ENCODE measurements around the gene GNG10. TPM values are rescaled to one million over a fixed set of nuclear protein-coding genes. Genes with fewer than 3 reads are reported as not detected.

Gene GNG10
- total and polyA plus RNA-seq, 2 of the 4 experiments (the other 2 are of a cell fraction), result 48.8 to 72.7 TPM

- Histone ChIP-seq H2BK120ac (ENCODE audit: low read depth, low read length) (no peak overlapping the region), H2BK5ac (ENCODE audit: low read depth, low read length, poor library complexity, severe bottlenecking) (no peak overlapping the region), H3K9me3 (ENCODE audit: control insufficient read depth, insufficient read depth, low read length) (no peaks in the 10 kb centered on the region), H3K9ac (ENCODE audit: low read depth, low read length) (no peak overlapping the region), H4K20me1 (ENCODE audit: insufficient read depth, low read length) (peaks cover 18% of the 10 kb centered on the region), H2AK9ac (replicated peaks; ENCODE audit: low read depth, low read length, poor library complexity) (no peak overlapping the region), H3K56ac (ENCODE audit: extremely low read depth, insufficient read depth, low read length) (no peak overlapping the region), H3K36me3 (ENCODE audit: control insufficient read depth, insufficient read depth, low read length) (peaks cover 8% of the 10 kb centered on the region), H3K4me3 (ENCODE audit: insufficient read depth, low read depth, low read length) (no peak overlapping the region), H2BK20ac (ENCODE audit: low read depth, low read length) (no peak overlapping the region), H3K27ac (ENCODE audit: insufficient read depth, low read length) (no peak overlapping the region), H3K9me1 (ENCODE audit: insufficient read depth, low read length) (peaks cover 5% of the 10 kb centered on the region), H4K8ac (ENCODE audit: low read depth in 2 of 2, low read length in 2 of 2) (no peak overlapping the region), H3K14ac (replicated peaks; ENCODE audit: low read depth, low read length) (no peak overlapping the region), H2AFZ (replicated peaks; ENCODE audit: low read length, poor library complexity) (no peak overlapping the region), H2BK15ac (ENCODE audit: low read depth, low read length) (no peak overlapping the region), H3K4me1 (ENCODE audit: control insufficient read depth, insufficient read depth, low read length) (peaks cover 7% of the 10 kb centered on the region), H3K4ac (ENCODE audit: low read depth, low read length) (no peak overlapping the region), H4K91ac (ENCODE audit: insufficient read depth, low read depth, low read length) (no peak overlapping the region), H3K27me3 (ENCODE audit: control insufficient read depth, insufficient read depth, low read length) (no peaks in the 10 kb centered on the region), H3K23ac (ENCODE audit: low read depth, low read length) (no peak overlapping the region), H3K4me2 (ENCODE audit: low read depth, low read length) (no peak overlapping the region), H3K79me1 (ENCODE audit: low read depth in 1 of 2, low read length in 2 of 2) (peaks cover 8 to 20% of the 10 kb centered on the region in 2 experiments; a peak in 2 of 4 replicates), H2AK5ac (ENCODE audit: low read depth, low read length) (no peak overlapping the region), H3K18ac (ENCODE audit: low read depth, low read length) (no peak overlapping the region), H4K5ac (ENCODE audit: low read depth, low read length) (no peak overlapping the region)
- no peak for DNase-seq
- intact Hi-C loops (cut with micrococcal nuclease), result no loop called here
- no CpG with 5 or more reads among the region's 8 CpGs for WGBS, 2 experiments (ENCODE audit: extremely low coverage in 2 of 2, insufficient read length in 1 of 2)
- in situ Hi-C loops (cut with MboI; ENCODE audit: low sequenced_read_pairs), result no loop called here
- TF ChIP-seq FOS (IDR thresholded peaks at IDR 0.05; ENCODE audit: low read depth, low read length), result no peak
- TF ChIP-seq USF2 (IDR thresholded peaks at IDR 0.05; ENCODE audit: low read depth, low read length), result no peak
- TF ChIP-seq MXI1 (IDR thresholded peaks at IDR 0.05; ENCODE audit: borderline replicate concordance, low read depth, low read length), result no peak
- TF ChIP-seq ELK1 (IDR thresholded peaks at IDR 0.05; ENCODE audit: borderline replicate concordance, low read depth, low read length), result no peak
- TF ChIP-seq RAD21 (IDR thresholded peaks at IDR 0.05; ENCODE audit: low read length), result no peak
- TF ChIP-seq RCOR1 (IDR thresholded peaks at IDR 0.05; ENCODE audit: insufficient replicate concordance, low read length), result no peak
- no peak for TF ChIP-seq CHD1 (IDR thresholded peaks at IDR 0.05; ENCODE audit: low read depth, low read length)
- TF ChIP-seq MAFK (IDR thresholded peaks at IDR 0.05; ENCODE audit: low read depth, low read length), result no peak
- no peak for TF ChIP-seq SMC3 (IDR thresholded peaks at IDR 0.05; ENCODE audit: low read depth, low read length)
- no peak for TF ChIP-seq NFE2L2 (IDR thresholded peaks at IDR 0.05; ENCODE audit: low read depth, low read length)
- TF ChIP-seq CEBPB (IDR thresholded peaks at IDR 0.05; ENCODE audit: low read depth, low read length), result no peak
- TF ChIP-seq POLR2A (IDR thresholded peaks at IDR 0.05; ENCODE audit: low read depth, low read length), result no peak
- TF ChIP-seq BHLHE40 (IDR thresholded peaks at IDR 0.05; ENCODE audit: low read depth, low read length), result no peak
- no peak for TF ChIP-seq MAZ (IDR thresholded peaks at IDR 0.05; ENCODE audit: borderline replicate concordance, low read depth, low read length)
- no peak for TF ChIP-seq RFX5 (IDR thresholded peaks at IDR 0.05; ENCODE audit: low read depth, low read length)
- TF ChIP-seq CTCF (conservative IDR thresholded peaks at IDR 0.05; ENCODE audit: low read depth, low read length), result no peak
- BruUV-seq (replicated peaks), result no TSS peak
- ChIA-PET POLR2A (ENCODE audit: unreplicated experiment) (no interaction called here), CTCF (no interaction called here)
- ATAC-seq (ENCODE audit: low read depth), result no peak
- dilution Hi-C loops (cut with HindIII; ENCODE audit: low sequenced_read_pairs, unreplicated experiment), result no loop called here
Measured at GRCh38 chr9:111658943-111659342, 2.5 kb upstream of the GNG10 start.

Data from IMR-90 (cell line).